SK-N-SH (cell line): ENCODE measurements around the gene SCAF1.

Experiments
- CTCF ChIP-seq: fragments of 200-600 bp; sonication (generic); IDR thresholded peaks from 2 replicates; pipeline ENCODE4 v1.6.1; 2017; ENCODE audit warnings: antibody characterized with exemption, mild to moderate bottlenecking, moderate library complexity
- EP300 ChIP-seq, 2 experiments: IDR thresholded peaks; 2 replicates each; pipeline versions ENCODE4 v1.4.0 to v1.6.1; 2012; ENCODE audit warnings: borderline replicate concordance in 1 of 2, low read depth in 1 of 2, low read length in 1 of 2
- EZH2phosphoT487 ChIP-seq: fragments of 200-600 bp; sonication (generic); IDR thresholded peaks from 2 replicates; pipeline ENCODE4 v1.6.1; 2017; ENCODE audit warnings: low read depth, mixed run types, mild to moderate bottlenecking, antibody characterized with exemption, moderate library complexity, borderline replicate concordance
- FOXJ3 ChIP-seq: sonication (generic); formaldehyde crosslinking; IDR thresholded peaks from 2 replicates; pipeline ENCODE4 v1.5.1; 2020; ENCODE audit warnings: mild to moderate bottlenecking, missing genetic modification reagents
- GABPA ChIP-seq: IDR thresholded peaks from 2 replicates; pipeline ENCODE4 v1.4.0; 2012; ENCODE audit warnings: low read depth, mild to moderate bottlenecking
- MXI1 ChIP-seq: IDR thresholded peaks from 2 replicates; pipeline ENCODE4 v1.6.1; 2012; ENCODE audit warnings: mild to moderate bottlenecking, low read depth, low read length, improper control_type of control experiment
- NFIC ChIP-seq: IDR thresholded peaks from 2 replicates; pipeline ENCODE4 v1.4.0; 2012; ENCODE audit warnings: borderline replicate concordance
- POLR2AphosphoS5 ChIP-seq: IDR thresholded peaks from 2 replicates; pipeline ENCODE4 v1.6.1; 2012; ENCODE audit warnings: low read depth, low read length
- RAD21 ChIP-seq: IDR thresholded peaks from 2 replicates; pipeline ENCODE4 v1.6.1; 2012; ENCODE audit warnings: mild to moderate bottlenecking, low read length
- RCOR1 ChIP-seq: fragments of 150-350 bp; IDR thresholded peaks from 2 replicates; pipeline ENCODE4 v1.6.1; 2017; ENCODE audit warnings: antibody characterized with exemption, low read length
- TEAD4 ChIP-seq: IDR thresholded peaks from 2 replicates; pipeline ENCODE4 v1.4.0; 2012; ENCODE audit warnings: mild to moderate bottlenecking, borderline replicate concordance; ENCODE audit not compliant: insufficient read depth
- USF2 ChIP-seq: fragments of 150-350 bp; IDR thresholded peaks from 2 replicates; pipeline ENCODE4 v1.6.1; 2017; ENCODE audit warnings: antibody characterized with exemption, low read length, low read depth, borderline replicate concordance
- YY1 ChIP-seq: IDR thresholded peaks from 2 replicates; pipeline ENCODE4 v1.4.0; 2012; ENCODE audit warnings: low read depth, mild to moderate bottlenecking

GRCh38 chr19:49609499-49610092, 32.4 kb upstream of the SCAF1 start:
- TF ChIP-seq CTCF = no peak
- TF ChIP-seq EZH2phosphoT487 = no peak
- no peak for TF ChIP-seq MXI1
- TF ChIP-seq EP300 (IDR thresholded peaks at IDR 0.05; ENCODE audit: borderline replicate concordance in 1 of 2, low read depth in 1 of 2, low read length in 1 of 2) = no peak
- TF ChIP-seq RAD21 = no peak
- TF ChIP-seq FOXJ3 = no peak
- no peak for TF ChIP-seq USF2
- no peak for TF ChIP-seq POLR2AphosphoS5
- TF ChIP-seq NFIC = no peak
- TF ChIP-seq GABPA = no peak
- TF ChIP-seq YY1 = no peak
- no peak for TF ChIP-seq TEAD4
- no peak for TF ChIP-seq RCOR1
